Smooth muscle cell (in vitro differentiated cells): ENCODE measurements around the gene PIK3R1. TPM values are rescaled to one million over a fixed set of nuclear protein-coding genes. Genes with fewer than 3 reads are reported as not detected.

ENCODE experiments used
- DNase-seq: peaks from one replicate; lab custom pipeline; 2025; ENCODE audit not compliant: unreplicated experiment; lab: John Stamatoyannopoulos, UW
- H2AFZ ChIP-seq: fragments of 200-600 bp; sonication (generic); 2 replicates; pipeline ENCODE4 v1.6.0; 2016; ENCODE audit warnings: antibody characterized with exemption, low read depth, mild to moderate bottlenecking
- H3F3A ChIP-seq: fragments of 200-600 bp; sonication (generic); 2 replicates; pipeline ENCODE4 v1.6.0; 2017; ENCODE audit warnings: antibody characterized with exemption, low read depth
- H3K27ac ChIP-seq: fragments of 200-600 bp; sonication (generic); 2 replicates; pipeline ENCODE4 v1.5.1; 2016; ENCODE audit warnings: low read depth, mild to moderate bottlenecking
- H3K27me3 ChIP-seq: fragments of 200-600 bp; sonication (generic); 2 replicates; pipeline ENCODE4 v1.6.1; 2016; ENCODE audit warnings: low read depth, mild to moderate bottlenecking
- H3K36me3 ChIP-seq: fragments of 200-600 bp; sonication (generic); 2 replicates; pipeline ENCODE4 v1.5.1; 2016; ENCODE audit warnings: low read depth
- H3K4me1 ChIP-seq: fragments of 200-600 bp; sonication (generic); 2 replicates; pipeline ENCODE4 v1.5.1; 2016; ENCODE audit warnings: low read depth
- H3K4me2 ChIP-seq: fragments of 200-600 bp; sonication (generic); 2 replicates; pipeline ENCODE4 v1.6.0; 2016; ENCODE audit warnings: mild to moderate bottlenecking
- H3K4me3 ChIP-seq: fragments of 200-600 bp; sonication (generic); 2 replicates; pipeline ENCODE4 v1.5.1; 2016; ENCODE audit warnings: mild to moderate bottlenecking
- H3K79me2 ChIP-seq: fragments of 200-600 bp; sonication (generic); 2 replicates; pipeline ENCODE4 v1.6.0; 2016; ENCODE audit warnings: low read depth, mild to moderate bottlenecking
- H3K9ac ChIP-seq: fragments of 200-600 bp; sonication (generic); 2 replicates; pipeline ENCODE4 v1.6.0; 2016; ENCODE audit warnings: low read depth
- H3K9me3 ChIP-seq: fragments of 200-600 bp; sonication (generic); replicated peaks from 2 replicates; pipeline ENCODE4 v1.5.1; 2016; ENCODE audit warnings: low read depth
- H4K20me1 ChIP-seq: fragments of 200-600 bp; sonication (generic); 2 replicates; pipeline ENCODE4 v1.6.0; 2016; ENCODE audit warnings: low read depth
- CTCF ChIP-seq: fragments of 200-600 bp; sonication (generic); IDR thresholded peaks from 2 replicates; pipeline ENCODE4 v1.5.1; 2017; ENCODE audit warnings: borderline replicate concordance, mild to moderate bottlenecking, antibody characterized with exemption; ENCODE audit not compliant: insufficient read depth, poor library complexity, severe bottlenecking
- WGBS: methylation state at CpG from one replicate; pipeline ENCODE4 v1.1.7; 2016; ENCODE audit warnings: low lambda C conversion rate; 5-methylcytosine and 5-hydroxymethylcytosine counted together
- polyA plus RNA-seq: library from polyadenylated mRNA; unstranded; fragments of >200 nt; fragmentation: Nextera tagmentation; extraction: Ambion mirVana; gene quantifications from 2 replicates; pipeline ENCODE4 v1.2.1, GENCODE V29; 2016
- total RNA-seq: library from RNA; depleted of rRNA; stranded (reverse); fragments of >200 nt; gene quantifications from 2 replicates; pipeline ENCODE4 v1.2.3, GENCODE V29; 2014

Gene PIK3R1
- total and polyA plus RNA-seq, 2 experiments from 2014 or later, result 5.3 to 63.6 TPM

- Histone ChIP-seq H3K4me1 (peaks cover 17% of the 10 kb centered on the region), H3K79me2 (peaks cover 48% of the 10 kb centered on the region), H3K4me3 (peak overlapping the region; percentile 78), H2AFZ (peak overlapping the region; percentile 75), H3K9ac (no peak overlapping the region), H3F3A (no peaks in the 10 kb centered on the region), H3K27ac (no peak overlapping the region), H3K36me3 (no peaks in the 10 kb centered on the region), H4K20me1 (peaks cover 47% of the 10 kb centered on the region), H3K9me3 (no peaks in the 10 kb centered on the region), H3K27me3 (no peaks in the 10 kb centered on the region), H3K4me2 (peak overlapping the region; percentile 89)
- WGBS, result 12% methylated on average over 3 of the region's 3 CpGs
- no peak for DNase-seq
- no peak for TF ChIP-seq CTCF
These were observed 1.4 kb downstream of the PIK3R1 start for GRCh38 chr5:68217047-68217355.

GRCh38 chr5:68217528-68217927 is 2.0 kb downstream of the PIK3R1 start:
- WGBS, result 61% methylated on average over 5 of the region's 5 CpGs

GRCh38 chr5:68219161-68219816 is 3.7 kb downstream of the PIK3R1 start:
- H3F3A ChIP-seq, result no peaks in the 10 kb centered on the region
- peak overlapping the region; percentile 78 for H3K4me3 ChIP-seq
- H4K20me1 ChIP-seq, result peaks cover 68% of the 10 kb centered on the region
- no peak for TF ChIP-seq CTCF
- no peak overlapping the region for H2AFZ ChIP-seq
- H3K9ac ChIP-seq, result no peak overlapping the region
- H3K79me2 ChIP-seq, result peaks cover 70% of the 10 kb centered on the region
- H3K27ac ChIP-seq, result no peak overlapping the region
- no peak for DNase-seq
- H3K4me2 ChIP-seq, result no peak overlapping the region
- 92% methylated on average over 3 of the region's 3 CpGs for WGBS
- H3K36me3 ChIP-seq, result no peaks in the 10 kb centered on the region
- no peaks in the 10 kb centered on the region for H3K9me3 ChIP-seq
- H3K27me3 ChIP-seq, result no peaks in the 10 kb centered on the region
- peaks cover 17% of the 10 kb centered on the region for H3K4me1 ChIP-seq

More at GRCh38 chr5:68217528-68217927, 2.0 kb downstream of the PIK3R1 start:
- Histone ChIP-seq H3K36me3 (no peaks in the 10 kb centered on the region), H3K27ac (no peak overlapping the region), H3K4me3 (peak overlapping the region; percentile 78), H3K27me3 (no peaks in the 10 kb centered on the region), H4K20me1 (peaks cover 52% of the 10 kb centered on the region), H3F3A (no peaks in the 10 kb centered on the region), H3K79me2 (peaks cover 53% of the 10 kb centered on the region), H3K9ac (no peak overlapping the region), H2AFZ (no peak overlapping the region), H3K4me2 (peak overlapping the region; percentile 89), H3K4me1 (peaks cover 17% of the 10 kb centered on the region), H3K9me3 (no peaks in the 10 kb centered on the region)
- no peak for TF ChIP-seq CTCF
- no peak for DNase-seq

- Histone ChIP-seq H3K9ac (no peak overlapping the region), H3K27me3 (no peaks in the 10 kb centered on the region), H3K4me2 (no peak overlapping the region), H4K20me1 (peaks cover 78% of the 10 kb centered on the region), H3K4me3 (peak overlapping the region; percentile 78), H3K27ac (no peak overlapping the region), H3F3A (no peaks in the 10 kb centered on the region), H2AFZ (no peak overlapping the region), H3K36me3 (no peaks in the 10 kb centered on the region), H3K9me3 (no peaks in the 10 kb centered on the region), H3K79me2 (peaks cover 73% of the 10 kb centered on the region), H3K4me1 (peaks cover 20% of the 10 kb centered on the region)
- TF ChIP-seq CTCF, result no peak
- 84% methylated on average over 7 of the region's 7 CpGs for WGBS
- DNase-seq, result no peak
These were observed 4.7 kb downstream of the PIK3R1 start for GRCh38 chr5:68220260-68220659.
